ENCODE data around the gene SPG7.

DNA sequence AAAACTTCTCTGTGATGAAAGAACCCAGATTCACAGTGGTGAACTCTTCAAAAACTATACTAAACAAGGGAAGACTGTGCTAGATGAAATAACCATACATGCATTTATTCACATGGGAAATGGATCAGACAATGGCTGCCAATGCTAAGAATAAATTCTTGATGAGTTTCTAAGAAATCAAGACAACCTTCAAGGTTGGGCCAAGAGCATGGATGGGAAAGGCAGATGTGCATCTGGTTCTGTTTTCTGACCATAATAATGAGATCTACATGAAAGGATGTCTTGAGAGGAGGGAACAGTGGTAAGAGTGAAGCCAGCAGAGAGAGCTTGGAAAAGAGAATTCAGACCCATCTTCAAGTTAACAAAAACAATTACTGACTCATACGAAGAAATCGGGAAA is 49.2 kb upstream of the SPG7 start:
- no peak for TF ChIP-seq POLR2A (IDR thresholded peaks at IDR 0.05)
- no peak for TF ChIP-seq CTCF (IDR thresholded peaks at IDR 0.05)

All from heart left ventricle (tissue), 13 donors.